Measurements from ENCODE around the gene DYNC2I2. TPM values are rescaled to one million over a fixed set of nuclear protein-coding genes. Genes with fewer than 3 reads are reported as not detected.

The DYNC2I2 gene
- total RNA-seq, 1 experiment from 2014 or later: 58.6 TPM

DNA sequence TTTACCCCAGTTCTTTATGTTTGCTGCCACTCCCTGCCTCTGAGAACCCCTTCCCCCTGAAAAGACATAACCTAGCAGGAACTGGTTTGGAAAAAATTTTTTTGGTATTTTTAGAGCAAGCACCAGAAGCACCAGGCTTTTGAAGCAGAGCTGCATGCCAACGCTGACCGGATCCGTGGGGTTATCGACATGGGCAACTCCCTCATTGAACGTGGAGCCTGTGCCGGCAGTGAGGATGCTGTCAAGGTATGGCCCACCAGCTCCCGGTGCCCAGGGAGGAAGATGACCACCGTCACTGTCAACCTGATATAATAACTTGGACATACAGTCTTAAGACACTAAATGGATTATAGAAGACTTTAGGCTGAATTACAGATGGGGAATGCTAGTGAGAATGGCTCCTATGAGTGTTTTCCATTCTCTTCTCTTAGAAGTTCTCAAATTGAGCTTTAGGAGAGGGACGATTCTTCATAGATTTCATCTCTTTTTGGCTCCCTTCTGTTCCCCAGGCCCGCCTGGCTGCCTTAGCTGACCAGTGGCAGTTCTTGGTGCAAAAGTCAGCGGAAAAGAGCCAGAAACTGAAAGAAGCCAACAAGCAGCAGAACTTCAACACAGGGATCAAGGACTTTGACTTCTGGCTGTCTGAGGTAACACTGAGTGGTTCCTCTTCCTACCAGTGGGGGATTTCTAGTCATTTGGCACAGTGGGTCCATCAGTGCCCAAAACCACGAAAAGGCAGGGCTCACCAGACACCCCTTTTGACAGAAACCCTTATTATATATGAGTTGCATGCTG, 44.9 kb downstream of the DYNC2I2 start:
- Histone ChIP-seq H3K23ac (ENCODE audit: insufficient read length, low read depth, low read length) (no peak overlapping the region), H2BK12ac (ENCODE audit: insufficient read length, low read depth, low read length) (no peak overlapping the region), H3K14ac (ENCODE audit: insufficient read depth, low read length) (no peak overlapping the region), H4K91ac (ENCODE audit: insufficient read length, low read depth, low read length) (no peak overlapping the region), H3K56ac (ENCODE audit: insufficient read length, low read depth, low read length) (no peak overlapping the region), H2AFZ (ENCODE audit: low read length) (no peak overlapping the region), H3K27ac (ENCODE audit: insufficient read length, low read depth, low read length) (no peak overlapping the region), H2BK20ac (ENCODE audit: low read depth, low read length, poor library complexity, severe bottlenecking) (no peak overlapping the region), H3T11ph (ENCODE audit: low read length) (no peak overlapping the region), H3K4me2 (ENCODE audit: insufficient read depth, insufficient read length, low read length) (no peak overlapping the region), H3K79me1 (ENCODE audit: insufficient read depth, low read depth, low read length, poor library complexity, severe bottlenecking) (no peaks in the 10 kb centered on the region), H4K5ac (ENCODE audit: insufficient read length, low read depth, low read length) (no peak overlapping the region), H2BK5ac (ENCODE audit: insufficient read length, low read length) (no peak overlapping the region), H3K23me2 (ENCODE audit: insufficient read length, low read depth, low read length, poor library complexity, severe bottlenecking) (no peaks in the 10 kb centered on the region), H3K9me3 (ENCODE audit: control insufficient read depth, low read depth, low read length) (no peaks in the 10 kb centered on the region), H3K4ac (ENCODE audit: low read depth, low read length) (no peak overlapping the region), H2BK15ac (ENCODE audit: low read depth, low read length) (no peak overlapping the region), H3K9ac (ENCODE audit: extremely low read depth, insufficient read length, low read length) (no peak overlapping the region), H3K79me2 (ENCODE audit: insufficient read depth, low read length) (no peaks in the 10 kb centered on the region), H3K27me3 (ENCODE audit: insufficient read depth, low read length) (no peaks in the 10 kb centered on the region), H2AK5ac (ENCODE audit: insufficient read length, low read length) (no peak overlapping the region), H4K8ac (replicated peaks; ENCODE audit: insufficient read length, low read depth, low read length) (no peak overlapping the region), H2BK120ac (ENCODE audit: low read depth, low read length, poor library complexity, severe bottlenecking) (no peak overlapping the region), H4K20me1 (ENCODE audit: control insufficient read depth, insufficient read depth, insufficient read length) (no peaks in the 10 kb centered on the region), H3K18ac (ENCODE audit: insufficient read length, low read depth, low read length) (no peak overlapping the region), H3K4me1 (ENCODE audit: insufficient read depth, low read length) (no peaks in the 10 kb centered on the region)
- no peak for TF ChIP-seq CTCF (conservative IDR thresholded peaks at IDR 0.05)
- H3K27ac Mint-ChIP-seq: no peak overlapping the region
- H3K36me3 Mint-ChIP-seq (ENCODE audit: insufficient read depth in 1 of 3, low read depth in 3 of 3): peaks cover 25 to 89% (median 84%) of the 10 kb centered on the region in 3 experiments; a peak in 6 of 7 replicates
- H3K9me3 Mint-ChIP-seq: no peaks in the 10 kb centered on the region
- no peak overlapping the region for H3K4me3 Mint-ChIP-seq
- no CpG with 5 or more reads among the region's 12 CpGs for WGBS (ENCODE audit: extremely low coverage, insufficient read length, low lambda C conversion rate)
- DNase-seq: no peak
- H3K4me1 Mint-ChIP-seq: no peaks in the 10 kb centered on the region
- no peaks in the 10 kb centered on the region for H3K27me3 Mint-ChIP-seq (ENCODE audit: low read depth)
